GM19193 (cell line): ENCODE data around the gene DAD1.

ENCODE experiments used
- POLR2A ChIP-seq: IDR thresholded peaks from 4 replicates; pipeline ENCODE4 v1.6.1; 2011; ENCODE audit not compliant: insufficient read depth, insufficient read length; ENCODE audit errors: extremely low read depth

Gene DAD1

DNA sequence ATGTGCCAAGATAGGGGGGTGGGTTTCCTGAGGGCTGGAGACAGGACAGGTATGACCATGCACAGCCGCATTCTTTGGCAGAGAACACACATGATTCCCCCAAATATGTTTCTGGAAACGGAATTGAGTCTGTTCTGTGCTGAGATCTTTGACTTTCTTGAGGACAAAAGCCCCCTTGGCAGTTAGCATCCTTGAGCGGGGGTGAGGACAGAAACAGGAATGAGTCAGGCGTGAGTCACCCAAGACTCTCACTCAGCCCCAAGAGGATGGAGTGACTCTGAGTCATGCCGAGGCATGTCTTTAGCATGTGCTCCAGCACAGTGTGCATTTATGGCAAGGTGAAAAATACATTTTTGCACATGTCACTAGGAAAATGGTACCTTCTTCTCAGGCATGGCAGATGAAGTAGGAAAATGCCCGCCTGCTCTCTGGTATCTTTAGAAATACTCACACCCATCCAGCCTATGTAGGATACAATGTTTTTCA is 52.1 kb downstream of the DAD1 start:
- TF ChIP-seq POLR2A, result peak; percentile 61

DNA sequence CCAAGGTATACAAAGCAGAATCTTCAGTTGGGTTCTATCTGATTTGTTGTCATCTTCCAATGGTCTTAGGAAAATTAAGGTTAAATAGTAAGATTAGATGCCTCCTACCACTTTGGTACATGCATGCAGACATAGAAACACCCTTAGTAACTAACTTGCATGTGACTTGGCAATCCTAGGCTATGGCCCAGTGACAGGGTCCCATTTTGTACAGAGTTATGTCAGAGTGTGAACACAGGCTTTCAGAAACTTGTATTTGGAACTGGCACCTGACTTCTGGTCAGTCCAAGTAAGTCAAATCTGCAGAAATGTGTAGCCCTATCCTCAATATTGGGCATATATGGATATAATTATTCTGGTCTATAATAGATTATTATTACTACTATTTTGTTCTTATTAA is 53.1 kb downstream of the DAD1 start:
- TF ChIP-seq POLR2A, result no peak

DNA sequence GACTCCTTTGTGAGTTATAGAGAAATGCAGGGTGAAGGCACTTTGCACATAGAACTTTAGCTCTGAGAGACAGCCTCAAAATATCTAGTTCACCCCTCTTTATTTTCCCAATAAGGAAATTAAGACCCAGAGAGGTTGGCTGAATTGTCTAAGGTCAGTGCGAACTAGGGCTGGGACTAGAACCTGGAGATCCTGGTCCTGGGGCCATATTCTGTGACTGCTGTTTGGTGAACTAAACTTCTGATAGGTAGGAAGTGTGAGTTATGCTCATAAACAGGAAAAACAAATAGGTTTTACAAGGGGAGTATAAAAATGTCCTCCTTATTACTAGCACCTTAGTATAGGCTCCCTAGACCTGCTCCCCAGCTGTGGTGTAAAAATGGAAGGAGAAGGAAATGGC is 53.9 kb downstream of the DAD1 start:
- no peak for TF ChIP-seq POLR2A

DNA sequence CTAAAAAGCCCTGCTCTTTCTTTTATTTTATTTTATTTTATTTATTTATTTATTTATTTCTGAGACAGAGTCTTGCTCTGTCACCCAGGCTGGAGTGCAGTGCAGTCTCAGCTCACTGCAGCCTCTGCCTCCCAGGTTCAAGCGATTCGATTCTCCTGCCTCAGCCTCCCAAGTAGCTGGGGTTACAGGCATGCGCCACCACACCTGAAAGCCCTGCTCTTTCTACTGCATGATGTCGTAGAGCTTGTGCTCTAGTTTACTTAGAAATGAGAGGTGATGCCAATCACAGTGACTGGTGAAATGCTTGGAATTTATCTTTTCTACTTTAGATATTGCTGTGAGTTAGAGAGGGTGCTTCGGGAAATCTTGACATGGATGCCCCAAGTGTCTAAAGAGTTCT is 54.5 kb downstream of the DAD1 start:
- no peak for TF ChIP-seq POLR2A

DNA sequence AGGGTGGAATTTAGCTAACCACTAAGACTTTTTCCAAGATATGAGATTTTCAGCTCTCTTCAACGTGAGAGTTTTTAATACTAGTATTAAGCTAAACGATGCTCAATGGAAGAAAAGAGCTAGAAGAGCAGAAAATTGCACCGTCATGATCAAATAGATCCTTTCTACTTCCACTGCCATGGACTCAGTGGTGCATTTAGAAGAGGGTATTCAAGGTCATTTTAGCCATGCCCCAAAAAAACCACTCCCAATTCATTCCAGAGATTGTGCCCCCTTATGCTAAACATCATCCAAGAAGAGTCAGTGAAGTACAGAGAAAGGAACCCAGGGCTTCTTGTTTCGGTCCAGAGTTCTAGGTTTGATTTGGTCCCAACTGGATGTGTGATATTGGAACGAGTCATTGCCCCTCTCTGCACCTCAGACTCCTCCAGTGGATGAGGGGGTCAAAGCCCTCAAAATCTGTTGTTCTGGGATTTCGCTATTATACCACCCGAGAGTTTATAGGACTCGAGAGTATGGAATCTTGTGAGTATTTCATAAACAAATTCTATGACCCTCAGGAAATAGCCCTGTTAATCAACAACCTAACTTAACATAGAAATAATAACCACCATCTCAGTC is 55.2 kb downstream of the DAD1 start:
- TF ChIP-seq POLR2A, result peak; percentile 45

DNA sequence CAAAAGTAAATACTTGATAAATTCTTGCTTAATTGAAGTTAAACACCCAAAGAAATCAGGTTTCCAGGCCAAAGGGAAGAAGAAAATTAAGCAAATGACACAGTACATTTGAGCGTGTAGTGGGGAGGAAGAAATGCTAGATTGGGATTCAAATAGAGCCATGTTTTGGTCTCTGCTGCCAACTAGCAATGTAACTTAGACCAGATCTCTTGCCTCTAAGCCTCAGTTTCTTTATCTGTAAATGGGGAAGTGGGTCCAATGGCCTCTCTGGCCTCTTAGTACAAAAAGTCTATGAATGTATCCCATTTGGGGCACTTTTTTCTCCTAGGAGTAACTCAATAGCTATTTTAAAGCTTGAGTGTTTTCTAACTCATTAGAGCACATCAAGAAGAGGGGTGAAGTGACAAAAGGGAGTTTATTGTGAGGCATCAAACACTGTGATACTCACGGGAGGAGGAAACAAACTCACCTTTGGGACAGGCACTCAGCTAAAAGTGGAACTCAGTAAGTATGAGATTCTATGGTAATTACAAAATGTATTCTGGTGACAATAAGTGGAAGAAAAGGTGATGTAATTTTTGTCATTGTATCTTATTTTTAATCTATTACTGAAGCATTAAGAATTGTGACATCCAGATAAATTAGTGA is 55.8 kb downstream of the DAD1 start:
- TF ChIP-seq POLR2A, result no peak

DNA sequence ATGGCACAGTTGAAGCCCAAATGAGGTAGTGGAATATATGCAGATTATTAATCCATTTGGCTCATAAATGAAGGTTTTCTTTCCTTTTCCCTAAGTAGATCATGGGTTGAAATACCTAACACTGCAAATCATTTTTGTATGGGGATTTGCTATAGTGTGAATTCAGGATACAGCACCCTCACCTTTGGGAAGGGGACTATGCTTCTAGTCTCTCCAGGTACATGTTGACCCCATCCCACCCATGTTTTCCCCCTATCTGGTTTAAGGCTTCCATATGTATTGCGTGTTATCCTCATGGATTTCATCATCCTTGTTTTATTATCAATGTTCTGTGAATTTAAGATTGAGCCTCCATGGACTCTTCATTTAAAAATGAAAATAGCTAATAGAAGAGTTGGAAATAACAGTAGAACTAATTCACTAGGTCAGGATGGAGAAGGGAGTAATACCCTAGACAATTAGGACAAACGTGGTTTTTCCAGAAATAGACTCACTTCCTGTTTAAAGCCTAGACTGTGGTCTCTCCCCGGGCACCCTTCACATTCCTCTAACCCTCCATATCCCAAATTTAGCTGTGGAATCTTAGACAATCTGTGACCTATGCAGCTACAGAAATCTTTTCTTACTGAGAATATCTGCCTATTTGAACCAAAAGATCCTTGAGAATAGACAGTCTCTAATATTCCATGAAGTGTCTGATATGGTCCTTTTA is 56.5 kb downstream of the DAD1 start:
- peak; percentile 41 for TF ChIP-seq POLR2A

DNA sequence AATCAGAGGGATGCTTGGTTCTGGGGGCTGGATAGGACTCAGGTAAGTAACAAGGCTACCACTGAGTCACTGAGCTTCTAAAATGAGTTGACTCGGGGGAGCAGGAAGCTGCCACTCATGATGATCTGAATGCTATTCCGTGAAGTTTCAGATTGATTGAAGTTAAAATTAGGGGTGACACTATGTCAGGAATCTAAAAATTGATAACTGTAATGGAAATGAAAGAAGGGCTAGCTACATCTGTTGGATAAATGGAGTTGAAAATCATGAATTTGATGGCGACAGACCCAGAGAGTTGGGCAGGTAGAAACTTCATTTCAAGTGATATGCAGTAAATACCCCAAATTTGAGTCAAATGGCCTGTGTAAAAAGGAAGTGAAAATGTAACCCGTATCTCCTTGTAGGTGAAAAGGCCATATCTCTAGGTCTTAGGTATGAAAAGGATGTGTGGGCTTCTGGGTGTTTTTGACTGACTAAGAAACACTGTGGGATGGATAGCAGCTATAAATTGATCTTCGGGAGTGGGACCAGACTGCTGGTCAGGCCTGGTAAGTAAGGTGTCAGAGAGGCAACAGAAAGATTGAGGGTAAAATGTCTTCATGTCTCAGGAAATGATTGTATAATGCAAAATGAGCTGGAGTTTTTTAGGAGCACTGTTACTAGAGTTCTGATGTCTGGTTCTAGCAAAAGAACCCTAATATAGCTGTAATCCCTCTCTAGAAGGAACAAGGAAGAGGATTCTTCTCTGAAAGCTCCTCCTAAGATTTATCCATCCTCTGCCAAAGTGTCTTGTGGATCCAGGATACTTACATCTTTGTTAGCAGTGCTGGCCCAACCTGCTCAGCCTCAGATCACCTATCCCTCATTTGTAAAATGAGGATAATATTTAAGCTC is 57.3 kb downstream of the DAD1 start:
- TF ChIP-seq POLR2A, result peak; percentile 59

DNA sequence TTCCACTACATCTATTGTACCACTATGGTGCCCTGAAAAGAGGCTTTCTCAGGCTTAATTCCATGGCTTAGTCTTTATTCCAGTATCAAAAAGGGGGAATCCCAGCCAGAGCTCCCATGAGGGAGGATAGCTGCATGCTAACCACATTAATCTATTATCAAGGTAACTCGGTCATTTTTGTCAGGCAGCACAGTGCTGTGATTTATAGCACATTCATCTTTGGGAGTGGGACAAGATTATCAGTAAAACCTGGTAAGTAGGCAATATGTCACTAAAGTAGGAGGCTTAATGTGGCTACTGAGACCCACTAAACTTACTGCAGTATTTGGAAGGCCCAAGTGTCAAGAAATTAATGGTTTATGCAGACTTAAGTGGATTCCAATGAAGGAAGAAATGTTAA is 58.9 kb downstream of the DAD1 start:
- TF ChIP-seq POLR2A, result no peak

DNA sequence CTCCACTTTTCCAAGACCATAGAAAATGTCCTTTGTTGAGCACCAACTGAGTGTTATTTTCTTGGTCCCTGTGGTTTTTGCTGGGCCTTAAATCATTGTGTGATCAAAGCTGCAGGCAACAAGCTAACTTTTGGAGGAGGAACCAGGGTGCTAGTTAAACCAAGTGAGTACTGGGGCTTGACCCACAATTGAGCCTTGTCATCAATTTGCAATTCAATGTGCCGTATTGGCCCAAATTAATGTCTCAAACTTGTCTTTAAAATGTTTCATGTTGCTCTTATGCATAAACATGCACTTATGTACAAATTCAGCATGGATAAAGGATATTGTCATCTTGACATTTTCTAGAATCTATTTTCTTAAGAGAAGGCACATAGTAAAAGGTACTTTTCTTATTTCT is 62.3 kb downstream of the DAD1 start:
- no peak for TF ChIP-seq POLR2A

DNA sequence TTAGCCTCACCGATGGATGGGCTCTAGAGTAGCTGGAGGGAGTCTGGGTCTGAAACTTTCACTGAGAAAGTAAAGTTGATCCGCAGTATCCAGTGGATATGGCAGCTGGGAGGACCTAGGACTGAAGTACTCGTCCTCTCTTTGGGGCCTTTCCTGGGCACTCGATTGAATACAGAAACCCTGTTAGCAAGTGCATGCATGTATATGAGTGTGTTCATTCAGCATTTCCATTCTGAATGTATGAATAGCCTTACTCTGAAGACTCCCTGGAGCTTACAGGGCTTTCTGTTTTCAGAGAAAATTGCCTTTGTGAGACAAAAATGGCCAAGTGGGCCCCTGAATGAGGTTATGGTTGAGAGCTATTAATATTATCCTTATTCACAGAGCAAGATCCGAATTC is 62.8 kb downstream of the DAD1 start:
- no peak for TF ChIP-seq POLR2A

DNA sequence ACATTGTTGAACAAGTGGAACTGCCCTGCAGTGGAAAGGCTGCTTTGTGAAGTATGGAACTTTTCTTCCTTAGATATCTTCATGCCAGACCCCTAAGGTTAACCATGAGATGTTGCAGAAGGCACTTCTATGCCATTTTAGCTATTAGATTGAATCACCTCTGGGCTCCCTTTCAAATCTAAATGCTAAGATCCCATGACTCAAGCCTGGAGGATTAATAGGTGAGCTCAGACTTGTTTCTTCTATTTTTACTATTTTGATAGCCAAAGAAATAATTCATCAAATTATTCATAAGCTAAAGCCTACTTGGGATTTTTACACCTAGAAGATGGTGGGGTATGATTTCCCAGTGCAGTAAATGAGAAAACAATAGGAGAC is 64.3 kb downstream of the DAD1 start:
- no peak for TF ChIP-seq POLR2A

DNA sequence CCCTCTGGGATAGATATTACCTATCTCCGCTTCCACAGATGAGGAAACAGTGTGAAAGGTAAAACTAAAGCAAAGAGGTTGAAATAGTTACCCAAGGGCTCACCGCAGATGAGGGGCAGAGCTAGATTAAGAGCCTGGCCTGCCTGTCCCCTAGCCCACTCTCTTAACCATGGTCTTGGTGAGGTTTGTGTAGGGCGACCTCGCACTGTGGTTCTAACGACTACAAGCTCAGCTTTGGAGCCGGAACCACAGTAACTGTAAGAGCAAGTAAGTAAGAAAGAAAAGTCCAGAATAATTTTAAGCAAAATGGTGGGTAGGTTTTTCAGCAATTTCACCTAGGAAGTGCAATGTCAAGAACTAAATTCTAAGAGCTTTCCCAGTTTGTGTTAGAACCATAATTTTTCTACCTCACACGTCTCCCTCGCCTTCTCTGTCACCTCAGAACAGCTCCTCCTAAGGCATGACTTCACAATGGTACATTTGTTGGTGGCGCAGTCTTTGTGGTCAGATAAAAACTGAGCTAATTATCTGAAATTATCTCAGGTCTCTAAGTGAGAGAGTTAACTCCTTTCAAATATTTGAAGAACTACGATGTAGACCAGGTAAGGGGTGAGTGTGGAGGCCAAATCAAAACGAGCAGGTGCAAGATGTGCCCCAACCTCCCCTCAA is 64.8 kb downstream of the DAD1 start:
- TF ChIP-seq POLR2A, result no peak

DNA sequence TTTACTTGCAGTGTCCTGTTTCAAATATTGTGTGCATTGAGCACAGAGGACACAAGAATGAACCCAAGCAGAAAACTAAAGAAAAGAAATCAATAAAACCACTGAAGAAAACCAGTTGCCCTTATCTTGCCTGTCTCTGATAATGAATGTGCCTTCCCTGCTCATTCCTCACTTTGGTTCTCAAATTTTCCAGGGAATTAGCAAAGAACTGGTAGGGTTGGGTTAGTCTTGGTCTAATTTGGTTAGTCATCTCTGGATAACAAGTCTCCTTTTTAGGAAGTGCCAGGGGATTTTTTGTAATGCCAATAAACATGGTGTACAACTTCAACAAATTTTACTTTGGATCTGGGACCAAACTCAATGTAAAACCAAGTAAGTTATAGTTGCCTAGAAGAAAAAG is 65.7 kb downstream of the DAD1 start:
- TF ChIP-seq POLR2A, result no peak
